ENCODE measurements around the gene PRM3. TPM values are rescaled to one million over a fixed set of nuclear protein-coding genes. Genes with fewer than 3 reads are reported as not detected.

The PRM3 gene
- total RNA-seq, 2 experiments from 2014 or later, result not detected

GRCh38 chr16:11253009-11253994 is 20.1 kb downstream of the PRM3 start:
- Mint-ChIP-seq H3K4me1 (ENCODE audit: low read depth) (peaks cover 37% of the 10 kb centered on the region), H3K36me3 (ENCODE audit: low read depth) (peaks cover 53% of the 10 kb centered on the region), H3K4me3 (peak overlapping the region; percentile 97), H3K9me3 (no peaks in the 10 kb centered on the region), H3K27ac (peak overlapping the region; percentile 93), H3K27me3 (no peaks in the 10 kb centered on the region)
- ChIA-PET POLR2A (interaction anchor here (0.6 to 9.2 kb wide), 58 partner anchors 9 to 496 kb away, joined by 3 to 147 read pairs (median 6); partner anchors contain the start of gene TNP2), CTCF (interaction anchor here (0.7 to 9.0 kb wide), 13 partner anchors 17 to 289 kb away, joined by 3 to 88 read pairs (median 6); no protein-coding TSS in a partner anchor)
- TF ChIP-seq CTCF (IDR thresholded peaks at IDR 0.05), result no peak
- ATAC-seq, result peak; percentile 9
- DNase-seq, result peak; percentile 85
- intact Hi-C loops (cut with micrococcal nuclease), result loop anchor here (2.0 to 5.0 kb wide), 3 partner anchors 71 to 201 kb away; no protein-coding TSS in a partner anchor

- ChIA-PET POLR2A (interaction anchor here (0.7 to 9.2 kb wide), 58 partner anchors 12 to 306 kb away, joined by 3 to 147 read pairs (median 4); partner anchors contain the start of genes PRM2 and TNP2), CTCF (interaction anchor here (1.1 to 2.3 kb wide), 10 partner anchors 19 to 303 kb away, joined by 3 to 9 read pairs (median 6); no protein-coding TSS in a partner anchor)
- H3K9me3 Mint-ChIP-seq, result peaks cover 1% of the 10 kb centered on the region
- peaks cover 38% of the 10 kb centered on the region for H3K4me1 Mint-ChIP-seq (ENCODE audit: low read depth)
- H3K27ac Mint-ChIP-seq, result peak overlapping the region; percentile 93
- H3K27me3 Mint-ChIP-seq, result no peaks in the 10 kb centered on the region
- no peak for TF ChIP-seq CTCF (IDR thresholded peaks at IDR 0.05)
- ATAC-seq, result no peak
- H3K36me3 Mint-ChIP-seq (ENCODE audit: low read depth), result peaks cover 59% of the 10 kb centered on the region
- DNase-seq, result peak; percentile 52
- intact Hi-C loops (cut with micrococcal nuclease), result loop anchor here (2.0 to 5.0 kb wide), 3 partner anchors 70 to 200 kb away; no protein-coding TSS in a partner anchor
- peak overlapping the region; percentile 97 for H3K4me3 Mint-ChIP-seq
Observed at GRCh38 chr16:11252482-11252931, 20.9 kb downstream of the PRM3 start.

GRCh38 chr16:11251525-11252481 is 21.6 kb downstream of the PRM3 start:
- peak overlapping the region; percentile 93 for H3K27ac Mint-ChIP-seq
- TF ChIP-seq CTCF (IDR thresholded peaks at IDR 0.05), result no peak
- CTCF ChIA-PET, result interaction anchor here (0.6 to 2.3 kb wide), 12 partner anchors 18 to 303 kb away, joined by 3 to 9 read pairs (median 6); no protein-coding TSS in a partner anchor
- H3K27me3 Mint-ChIP-seq, result no peaks in the 10 kb centered on the region
- POLR2A ChIA-PET, result interaction anchor here (0.7 to 9.2 kb wide), 68 partner anchors 9 to 305 kb away, joined by 3 to 147 read pairs (median 5); partner anchors contain the start of genes PRM2 and TNP2
- intact Hi-C loops (cut with micrococcal nuclease), result loop anchor here (2.0 to 5.0 kb wide), 3 partner anchors 70 to 199 kb away; no protein-coding TSS in a partner anchor
- H3K4me3 Mint-ChIP-seq, result peak overlapping the region; percentile 97
- peaks cover 35% of the 10 kb centered on the region for H3K4me1 Mint-ChIP-seq (ENCODE audit: low read depth)
- DNase-seq (peak; percentile 95), ATAC-seq (peak; percentile 34)
- H3K9me3 Mint-ChIP-seq, result peaks cover 1% of the 10 kb centered on the region
- peaks cover 60% of the 10 kb centered on the region for H3K36me3 Mint-ChIP-seq (ENCODE audit: low read depth)

GRCh38 chr16:11250786-11251524 is 22.5 kb downstream of the PRM3 start:
- CTCF ChIA-PET, result interaction anchor here (0.9 to 2.3 kb wide), 5 partner anchors 17 to 287 kb away, joined by 3 to 9 read pairs (median 9); no protein-coding TSS in a partner anchor
- DNase-seq (no peak), ATAC-seq (no peak)
- POLR2A ChIA-PET, result interaction anchor here (0.7 to 9.2 kb wide), 34 partner anchors 8 to 291 kb away, joined by 3 to 147 read pairs (median 8); no protein-coding TSS in a partner anchor
- Mint-ChIP-seq H3K27ac (peak overlapping the region; percentile 93), H3K9me3 (peaks cover 4% of the 10 kb centered on the region), H3K27me3 (no peaks in the 10 kb centered on the region), H3K36me3 (ENCODE audit: low read depth) (peaks cover 60% of the 10 kb centered on the region), H3K4me1 (ENCODE audit: low read depth) (peaks cover 40% of the 10 kb centered on the region), H3K4me3 (peak overlapping the region; percentile 97)
- no peak for TF ChIP-seq CTCF (IDR thresholded peaks at IDR 0.05)
- intact Hi-C loops (cut with micrococcal nuclease), result loop anchor here (5.0 kb wide), 2 partner anchors 69 to 159 kb away; no protein-coding TSS in a partner anchor

Data from activated CD8-positive, alpha-beta T cell treated with anti-CD3 and anti-CD28 coated beads for 36 hours (primary cell).